Stimulated activated naive CD4-positive, alpha-beta T cell (primary cell): Measurements from ENCODE around the gene CEACAM20.
A peak's percentile ranks its signal among the peaks of the same experiment; 100 is the strongest.
"Not testable (repeated sequence)": the region's sequence is repeated elsewhere in the genome, so short reads cannot be mapped to it uniquely, and the experiment has no call there.

Source experiments
- DNase-seq, 6 experiments: peaks; one replicate each; lab custom pipeline; 2025; lab: John Stamatoyannopoulos, UW

The CEACAM20 gene

DNA sequence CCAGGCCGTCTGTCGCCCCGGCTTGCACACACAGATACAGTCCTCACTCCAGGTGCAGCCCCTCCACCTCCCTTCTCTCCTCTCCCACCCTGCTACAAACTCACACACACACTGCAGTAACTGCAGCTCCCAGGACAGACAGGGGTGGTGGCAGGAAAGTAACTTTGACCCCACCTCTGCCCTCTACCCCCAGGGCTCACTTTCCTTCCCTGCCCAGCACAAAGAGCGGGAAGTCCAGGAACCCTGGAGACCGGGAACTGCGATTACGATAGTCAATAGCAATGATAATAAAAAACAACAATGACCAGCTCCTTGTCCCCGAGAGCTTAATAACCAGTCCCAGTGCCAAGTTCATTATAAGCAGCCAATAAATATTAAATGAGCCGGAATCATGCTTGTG lies at the start of gene CEACAM20:
CEACAM20 (minus strand) TSS at position 140 of the 400 bp plus-strand sequence. CDS start 166 bp downstream, outside the sequence.
- no peak for DNase-seq

DNA sequence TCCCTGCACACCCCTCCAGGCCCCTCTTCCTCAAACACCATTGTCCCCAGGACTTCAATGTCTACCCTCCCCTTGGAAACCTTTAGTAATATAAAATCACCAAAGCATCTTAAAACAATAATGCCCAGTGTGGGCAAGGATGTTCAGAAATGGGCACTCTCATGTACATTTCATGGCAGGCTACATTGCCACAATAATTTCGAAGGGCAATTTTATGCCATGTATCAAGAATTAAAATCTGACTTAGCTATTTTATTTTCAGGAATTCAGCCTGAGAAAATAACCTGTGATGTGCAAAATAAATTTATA lies 48.0 kb upstream of the CEACAM20 start:
- no peak for DNase-seq

DNA sequence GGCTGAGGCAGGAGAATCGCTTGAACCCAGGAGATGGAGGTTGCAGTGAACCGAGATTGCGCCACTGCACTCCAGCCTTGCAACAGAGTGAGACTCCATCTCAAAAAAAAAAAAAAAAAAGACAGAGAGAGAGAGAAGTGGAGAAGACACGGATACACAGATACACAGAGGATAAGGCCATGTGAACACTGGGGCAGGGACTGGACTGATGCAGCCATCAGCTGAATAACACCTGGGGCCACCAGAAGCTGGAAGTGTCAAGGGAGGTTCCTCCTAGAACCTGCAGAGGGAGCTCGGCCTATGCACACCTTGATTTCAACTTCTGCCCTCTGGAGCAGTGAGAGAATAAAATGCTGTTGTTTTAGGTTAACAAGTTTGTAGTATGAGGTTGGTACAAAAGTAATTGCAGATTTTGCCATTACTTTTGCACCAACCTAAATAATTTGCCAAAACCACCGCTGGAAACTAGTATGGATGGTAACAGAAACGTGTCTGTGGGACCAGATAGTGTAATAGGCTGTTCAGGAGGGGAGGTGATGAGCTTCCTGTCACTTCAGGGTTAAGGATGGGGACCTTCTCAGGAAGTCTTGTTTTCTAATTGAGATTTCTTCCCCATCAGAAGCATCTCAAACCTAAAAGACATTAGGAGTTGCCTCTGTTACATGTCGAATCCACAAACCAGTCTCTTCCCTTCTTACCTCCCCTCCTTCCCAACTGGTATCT lies 47.5 kb upstream of the CEACAM20 start:
- DNase-seq: peak in 2 of 6 experiments; percentile 6 to 9

DNA sequence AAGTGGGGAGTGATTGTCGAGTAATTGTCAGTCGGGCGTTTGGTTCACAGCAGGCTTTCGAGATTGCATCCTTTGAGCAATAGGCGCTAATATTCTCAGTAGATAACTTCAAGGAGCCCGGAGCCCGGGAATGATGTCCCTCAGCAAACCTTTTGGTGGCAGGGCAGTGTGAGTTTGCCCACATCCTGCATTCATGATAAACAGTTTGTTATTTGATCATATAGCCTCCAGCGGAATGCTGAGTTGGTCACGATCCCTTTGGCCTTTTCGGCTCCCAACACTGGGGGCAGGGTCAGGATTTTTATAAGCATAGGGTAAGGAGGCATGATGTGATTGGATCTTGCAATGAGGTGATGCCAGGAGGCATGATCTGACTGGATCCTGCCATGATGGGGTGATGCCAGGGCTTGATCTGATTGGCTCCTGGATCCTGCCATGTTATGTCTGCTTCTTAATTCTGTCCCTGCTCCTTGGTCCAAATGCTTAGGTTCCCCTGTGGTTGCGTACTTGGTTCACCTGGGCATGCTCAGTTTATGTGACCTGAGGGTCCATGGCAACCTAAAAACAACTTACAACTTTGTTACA lies 45.7 kb upstream of the CEACAM20 start:
- DNase-seq: no peak

DNA sequence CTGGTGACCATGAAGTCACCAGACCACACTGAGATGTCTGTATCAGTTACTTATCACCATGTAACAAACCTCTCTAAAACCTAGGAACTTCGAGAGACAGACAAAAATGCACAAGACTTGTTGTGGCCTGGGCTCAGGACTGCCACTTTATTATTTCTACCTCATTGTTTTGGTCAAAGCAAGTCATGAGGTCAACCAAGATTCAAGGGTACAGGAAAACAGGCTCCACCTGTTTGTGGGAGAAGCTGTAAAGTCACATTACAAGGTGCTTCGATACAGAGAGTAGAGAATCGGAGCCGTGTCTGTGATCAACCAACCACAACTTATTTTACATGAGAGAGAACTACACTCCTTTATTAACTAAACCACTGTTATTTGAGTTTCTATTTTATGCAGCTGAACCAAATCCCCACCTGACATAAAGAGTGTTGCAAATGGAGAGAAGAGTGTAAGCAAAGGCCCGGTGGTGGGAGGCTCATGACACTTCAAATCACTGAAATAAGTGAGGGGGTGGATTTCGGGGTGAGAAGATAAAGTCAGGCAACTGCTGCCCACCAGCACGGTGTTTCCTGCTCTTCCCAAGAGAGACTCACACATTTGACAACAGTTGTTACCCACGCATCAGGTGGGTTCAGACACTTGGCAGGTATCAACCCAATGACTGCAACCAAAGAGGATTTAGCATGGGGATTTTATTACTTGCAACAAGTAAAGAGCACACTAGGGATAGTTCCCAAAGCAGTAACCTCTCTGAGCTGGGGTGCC lies 44.9 kb upstream of the CEACAM20 start:
- no peak for DNase-seq

DNA sequence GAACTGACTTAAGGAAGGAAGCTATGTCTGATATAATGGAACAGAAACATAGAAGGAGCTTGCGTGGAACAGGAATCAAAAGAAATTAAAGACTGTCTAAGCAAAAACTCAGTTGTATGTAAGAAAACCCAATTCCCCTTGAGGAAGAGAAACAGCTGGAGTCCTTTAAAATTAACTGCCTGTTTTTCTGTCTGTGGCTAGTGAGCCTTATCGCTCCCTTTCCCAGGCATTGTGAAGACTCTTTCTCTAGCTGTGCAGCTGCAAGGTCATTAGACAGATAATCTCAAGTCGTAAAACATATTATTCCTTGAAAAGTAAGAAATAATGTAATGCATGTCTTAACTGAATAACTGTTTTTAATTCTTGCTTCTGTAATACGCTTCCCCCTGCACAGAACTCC lies 44.2 kb upstream of the CEACAM20 start:
- DNase-seq: no peak

DNA sequence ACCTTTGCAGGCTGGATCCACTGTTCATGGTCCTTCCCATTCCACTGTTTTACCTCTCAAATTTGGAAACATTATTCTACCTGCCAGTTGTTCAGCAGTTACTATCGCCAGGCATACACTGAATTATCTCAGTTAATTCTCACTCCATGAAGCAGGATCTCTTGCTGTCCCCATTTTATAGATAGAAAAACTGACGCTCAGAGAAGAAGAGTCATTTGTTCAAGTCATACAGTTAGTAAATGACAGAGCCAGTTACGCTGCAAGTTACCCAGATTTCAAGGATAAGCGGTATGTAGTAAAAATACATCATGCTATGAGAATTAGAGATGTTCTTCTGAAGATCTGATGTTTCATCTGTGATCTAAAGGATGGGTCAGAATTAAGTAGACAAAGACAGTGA lies 43.7 kb upstream of the CEACAM20 start:
- no peak for DNase-seq

DNA sequence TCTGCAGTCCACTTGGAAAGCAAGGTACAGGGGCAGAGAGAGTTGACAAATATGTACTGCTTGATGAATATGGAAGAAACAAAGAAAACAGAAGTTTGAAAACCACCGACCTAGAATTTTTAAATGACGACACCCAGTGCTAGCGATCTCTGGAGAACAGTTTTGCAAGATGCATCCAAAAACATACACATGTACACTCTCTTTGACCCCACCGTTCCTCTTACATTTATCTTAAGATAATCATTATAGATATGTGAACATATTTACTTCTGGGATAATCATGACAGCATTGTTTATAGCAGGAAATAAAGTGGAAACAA lies 43.1 kb upstream of the CEACAM20 start:
- DNase-seq: no peak

DNA sequence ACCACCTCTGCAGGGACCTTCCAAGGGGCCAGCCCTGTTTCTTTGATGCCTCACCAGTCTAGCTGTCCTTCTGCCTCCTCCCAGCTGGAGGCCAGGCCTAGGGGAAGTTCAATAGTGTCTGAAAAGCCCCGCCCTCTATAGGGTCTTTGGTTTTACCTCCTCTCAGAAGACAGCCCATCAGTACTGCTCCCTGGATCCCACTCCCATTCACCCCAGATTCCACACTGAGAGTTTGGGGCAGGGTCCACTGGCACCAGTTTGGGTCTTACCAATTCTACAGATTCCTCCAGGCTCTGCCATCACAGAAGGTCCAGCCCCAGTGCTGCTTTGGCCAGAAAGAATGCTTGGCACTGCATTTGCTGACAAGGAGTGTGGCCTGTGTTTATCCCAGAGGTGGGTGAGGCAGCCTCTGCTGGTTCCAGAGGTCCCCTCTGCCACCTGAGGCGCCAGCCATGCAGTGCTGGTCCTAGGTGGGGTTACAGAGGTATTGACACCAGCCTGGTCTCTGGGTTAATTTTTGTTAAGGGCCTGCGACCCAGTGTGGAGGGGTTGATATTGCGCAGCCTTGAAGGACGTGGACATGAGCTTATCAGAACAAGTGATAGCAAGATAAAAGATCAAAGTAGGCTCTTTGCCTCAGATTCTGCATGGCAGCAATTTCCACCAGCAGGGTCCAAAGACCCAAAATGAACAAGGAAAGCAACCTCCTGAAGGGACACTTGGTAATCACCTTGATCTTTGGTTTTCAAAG lies 42.5 kb upstream of the CEACAM20 start:
- no peak for DNase-seq

DNA sequence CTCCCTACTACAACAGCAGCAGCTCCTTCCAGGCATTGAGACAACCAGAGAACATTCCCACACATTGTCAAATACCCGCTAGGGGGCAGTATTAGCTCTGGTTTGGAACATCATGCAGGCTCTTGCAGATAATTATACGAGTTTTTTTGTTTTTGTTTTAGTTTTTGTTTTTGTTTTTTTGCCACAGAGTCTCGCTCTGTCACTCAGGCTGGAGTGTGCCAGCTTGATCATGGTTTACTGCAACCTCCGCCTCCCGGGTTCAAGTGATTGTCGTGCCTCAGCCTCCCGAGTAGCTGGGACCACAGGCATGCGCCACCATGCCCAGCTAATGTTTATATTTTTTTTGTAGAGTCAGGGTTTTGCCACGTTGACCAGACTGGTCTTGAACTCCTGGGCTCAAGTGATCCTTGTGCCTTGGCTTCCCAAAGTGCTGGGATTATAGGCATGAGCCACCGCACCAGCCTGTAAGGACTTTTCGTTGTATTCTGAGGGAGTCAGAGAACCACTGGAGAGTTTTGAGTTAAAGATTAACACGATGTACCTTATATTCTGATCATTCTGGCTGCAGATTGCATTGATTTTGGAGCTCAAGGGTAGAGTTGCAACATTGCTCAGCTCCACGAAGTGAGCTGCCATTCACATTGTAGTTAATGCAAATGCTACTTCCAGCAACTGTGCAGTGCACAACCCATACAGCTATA lies 41.7 kb upstream of the CEACAM20 start:
- peak in 4 of 6 experiments; percentile 14 to 61 (median 32) for DNase-seq

DNA sequence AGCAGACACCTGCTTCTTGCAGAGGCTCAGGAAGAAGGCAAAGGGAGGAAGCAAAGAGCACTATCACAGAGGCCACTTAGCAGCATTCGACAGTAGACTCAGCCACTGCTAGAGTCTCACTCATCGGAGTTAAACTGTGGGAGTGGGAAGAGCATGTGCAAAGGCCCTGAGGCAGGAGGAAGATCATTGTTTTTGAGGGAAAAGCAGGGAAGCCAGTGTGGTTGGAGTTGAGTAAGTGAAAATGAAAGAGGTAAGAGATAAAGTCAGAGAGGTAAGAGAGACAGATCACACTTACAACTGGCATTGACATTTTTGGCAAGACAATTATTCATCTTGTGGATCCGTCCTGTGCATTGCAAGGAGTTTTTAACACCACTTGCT lies 41.1 kb upstream of the CEACAM20 start:
- no peak for DNase-seq

DNA sequence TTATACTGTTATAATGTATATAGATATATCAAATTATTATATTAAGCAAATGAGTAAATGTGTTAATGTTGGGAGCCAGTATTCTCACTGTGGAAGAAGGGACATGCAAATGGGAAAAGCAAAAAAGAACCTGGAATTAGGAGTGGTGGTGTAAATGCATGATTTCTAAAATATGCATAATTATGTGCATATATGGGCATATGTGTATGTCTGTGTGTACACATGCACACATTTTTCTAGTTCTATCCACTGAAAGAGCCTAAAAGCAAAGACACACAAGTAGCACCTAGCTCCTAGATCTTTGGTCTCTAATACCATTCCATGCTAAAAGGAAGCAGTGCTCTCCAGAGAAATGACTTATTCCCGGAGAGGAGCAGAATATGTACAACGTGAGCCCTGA lies 38.3 kb upstream of the CEACAM20 start:
- no peak for DNase-seq

DNA sequence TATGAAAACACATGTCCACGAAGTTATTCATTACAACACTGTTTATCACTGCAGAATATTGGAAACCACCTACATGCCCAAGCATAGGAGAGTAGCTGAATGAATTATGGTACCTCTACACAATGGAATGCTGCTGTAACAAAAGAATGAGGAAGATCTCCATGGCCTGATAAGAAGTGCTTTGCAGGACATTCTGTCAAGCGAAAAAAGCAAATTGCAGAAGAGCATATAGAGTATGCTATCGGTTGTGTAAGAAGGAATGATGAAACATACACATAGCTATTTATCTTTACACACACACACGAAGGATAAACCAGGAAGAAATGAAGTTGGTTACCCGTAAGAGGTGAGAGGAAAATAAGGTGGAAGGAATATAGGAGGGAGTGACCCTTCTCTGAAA lies 37.5 kb upstream of the CEACAM20 start:
- no peak for DNase-seq

DNA sequence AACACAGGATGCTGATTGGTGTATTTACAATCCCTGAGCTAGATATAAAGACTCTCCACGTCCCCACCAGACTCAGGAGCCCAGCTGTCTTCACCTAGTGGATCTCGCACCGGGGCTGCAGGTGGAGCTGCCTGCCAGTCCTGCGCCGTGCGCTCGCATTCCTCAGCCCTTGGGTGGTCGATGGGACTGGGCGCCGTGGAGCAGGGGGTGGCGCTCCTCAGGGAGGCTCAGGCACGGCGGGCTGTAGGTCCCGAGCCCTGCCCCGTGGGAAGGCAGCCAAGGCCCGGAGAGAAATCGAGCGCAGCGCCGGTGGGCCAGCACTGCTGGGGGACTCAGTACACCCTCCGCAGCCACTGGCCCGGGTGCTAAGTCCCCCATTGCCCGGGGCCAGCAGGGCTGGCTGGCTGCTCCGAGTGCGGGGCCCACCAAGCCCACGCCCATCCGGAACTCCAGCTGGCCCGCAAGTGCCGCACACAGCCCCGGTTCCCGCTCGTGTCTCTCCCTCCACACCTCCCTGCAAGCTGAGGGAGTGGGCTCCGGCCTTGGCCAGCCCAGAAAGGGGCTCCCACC lies 33.7 kb upstream of the CEACAM20 start:
- not testable (repeated sequence) for DNase-seq

DNA sequence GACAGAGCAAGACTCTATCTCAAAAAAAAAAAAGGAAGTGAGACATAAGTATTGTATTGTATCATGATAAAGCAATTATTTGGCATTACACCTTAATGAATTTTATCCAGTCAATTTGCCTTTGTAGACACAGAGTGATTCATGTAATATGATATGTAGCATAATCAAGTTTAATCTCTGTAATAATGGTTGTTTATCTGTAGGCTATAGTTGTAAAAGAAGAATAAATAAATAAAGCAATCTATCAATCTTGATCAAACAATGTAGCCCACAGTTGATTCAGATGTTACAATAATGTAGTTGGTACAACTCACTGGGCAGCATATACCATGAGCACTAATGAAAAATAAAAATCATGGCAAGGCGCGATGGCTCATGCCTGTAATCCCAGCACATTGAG lies 28.5 kb upstream of the CEACAM20 start:
- no peak for DNase-seq

DNA sequence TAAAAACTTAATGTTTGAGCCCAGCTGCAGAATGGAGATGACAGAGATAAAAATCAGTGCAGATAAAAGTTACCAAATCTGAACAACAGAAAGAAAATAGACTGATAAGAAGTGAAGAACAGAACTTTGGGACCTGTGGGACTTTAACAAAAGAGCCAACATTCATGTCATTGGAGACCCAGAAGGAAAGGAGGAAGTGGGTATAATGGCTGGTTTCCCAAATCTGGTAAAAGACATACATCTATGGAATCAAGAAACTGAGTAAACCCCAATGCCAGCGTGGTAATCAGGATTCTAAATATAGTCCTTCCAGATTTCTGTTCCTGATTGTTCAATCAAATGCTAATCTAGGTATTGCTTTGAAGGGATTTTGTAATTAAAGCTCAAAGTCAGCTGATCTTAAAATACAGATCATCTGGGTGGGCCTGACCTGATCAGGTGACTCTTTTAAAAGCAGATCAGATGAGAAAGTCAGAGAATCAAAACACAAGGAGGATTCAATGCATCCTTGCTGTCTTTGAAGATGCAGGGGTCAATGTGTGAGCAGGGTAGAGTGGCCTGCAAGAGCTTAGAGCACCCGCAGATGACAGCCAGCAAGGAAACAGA lies 25.3 kb upstream of the CEACAM20 start:
- no peak for DNase-seq

DNA sequence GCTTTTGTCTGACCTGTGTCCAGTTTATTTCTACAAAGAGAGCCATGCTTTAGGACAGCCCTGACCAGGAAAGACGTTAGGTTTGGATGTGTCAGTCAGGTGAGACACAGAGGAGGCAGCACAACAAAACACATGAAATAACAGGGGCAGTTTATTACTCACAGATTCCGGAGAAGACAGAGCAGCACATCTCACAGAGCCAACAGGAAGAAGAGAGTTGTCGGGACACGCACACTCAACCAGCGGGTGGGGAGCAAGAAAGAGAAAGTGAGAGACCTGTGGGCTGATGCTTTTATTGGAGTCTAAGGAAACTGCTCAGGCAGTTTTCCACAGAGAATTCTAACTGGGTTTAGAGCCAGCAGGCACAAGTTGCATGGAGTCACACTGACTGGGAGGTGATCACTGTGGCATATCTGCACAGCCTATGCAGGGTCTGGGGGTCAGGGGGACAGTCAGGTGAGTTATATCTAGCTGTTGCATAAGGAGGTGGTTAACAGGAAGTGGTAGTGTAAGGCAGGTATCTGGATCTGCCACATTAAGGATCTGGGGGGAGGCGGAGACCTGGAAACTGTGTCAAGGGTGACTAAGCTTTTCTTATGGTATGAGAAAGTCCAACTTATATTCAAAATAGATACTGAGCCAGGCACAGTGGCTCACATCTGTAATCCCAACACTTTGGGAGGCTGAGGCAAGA lies 24.1 kb upstream of the CEACAM20 start:
- no peak for DNase-seq

DNA sequence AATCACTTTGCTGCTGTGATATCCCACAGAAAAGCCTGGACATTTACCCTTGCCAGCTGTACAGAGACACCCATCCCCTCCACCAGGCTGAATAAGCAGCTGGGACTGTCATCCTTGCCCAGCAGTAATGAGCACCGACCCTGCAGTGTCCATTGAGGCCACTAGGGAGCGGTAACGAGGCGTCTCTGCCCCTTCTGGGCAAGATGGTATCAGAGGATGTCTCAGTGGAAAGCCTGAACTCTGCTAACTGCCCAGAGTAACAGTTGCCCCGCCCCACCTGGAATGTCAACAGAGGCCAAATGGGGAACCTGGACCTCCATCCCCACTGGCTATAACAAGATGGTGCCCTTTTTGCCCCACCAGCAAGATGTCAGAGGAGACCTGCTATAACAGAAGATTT lies 22.8 kb upstream of the CEACAM20 start:
- DNase-seq: no peak

DNA sequence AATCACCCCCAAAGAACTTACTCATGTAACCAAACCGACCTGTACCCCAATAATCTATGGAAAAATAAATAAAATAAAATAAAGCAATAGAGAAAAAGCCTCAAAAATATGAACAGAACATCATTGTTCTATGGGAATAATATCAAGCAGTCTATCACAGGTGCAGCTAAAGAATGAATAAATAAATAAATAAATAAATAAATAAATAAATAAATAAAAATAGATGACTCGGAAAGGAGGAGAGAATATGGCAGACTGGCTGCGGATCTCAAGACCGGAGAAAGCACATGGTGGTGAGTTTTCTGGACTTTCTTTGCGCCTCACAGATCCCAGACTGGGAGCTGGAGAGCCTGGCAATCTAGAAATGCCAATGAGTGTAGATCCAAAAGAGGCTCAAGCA lies 22.4 kb upstream of the CEACAM20 start:
- DNase-seq: no peak

DNA sequence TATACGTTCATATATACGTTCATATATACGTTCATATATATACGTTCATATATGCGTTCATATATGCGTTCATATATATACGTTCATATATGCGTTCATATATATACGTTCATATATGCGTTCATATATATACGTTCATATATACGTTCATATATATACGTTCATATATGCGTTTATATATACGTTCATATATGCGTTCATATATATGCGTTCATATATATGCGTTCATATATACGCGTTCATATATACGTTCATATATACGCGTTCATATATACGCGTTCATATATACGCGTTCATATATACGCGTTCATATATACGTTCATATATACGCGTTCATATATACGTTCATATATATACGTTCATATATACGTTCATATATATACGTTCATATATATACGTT lies 21.5 kb upstream of the CEACAM20 start:
- not testable (repeated sequence) for DNase-seq

DNA sequence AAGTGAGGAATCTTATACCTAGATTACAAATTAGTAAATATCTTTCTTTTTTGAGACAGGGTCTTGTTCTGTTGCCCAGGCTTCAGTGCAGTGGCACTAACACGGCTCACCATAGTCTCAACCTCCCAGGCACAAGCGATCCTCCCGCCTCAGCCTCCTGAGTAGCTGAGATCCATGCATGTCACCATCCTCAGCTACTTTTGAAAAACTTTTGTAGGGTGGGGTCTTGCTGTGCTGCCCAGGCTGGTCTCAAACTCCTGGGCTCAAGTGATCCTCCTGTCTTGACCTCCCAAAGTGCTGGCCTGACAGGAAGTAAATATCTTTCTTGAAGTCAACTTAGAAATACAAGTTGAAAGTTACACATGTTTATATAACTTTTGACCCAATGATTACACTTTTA lies 20.0 kb upstream of the CEACAM20 start:
- DNase-seq: no peak
